ENCODE results near the gene NSMCE1. TPM values are rescaled to one million over a fixed set of nuclear protein-coding genes. Genes with fewer than 3 reads are reported as not detected.
"Not testable (repeated sequence)": the region's sequence is repeated elsewhere in the genome, so short reads cannot be mapped to it uniquely, and the experiment has no call there.

Gene NSMCE1
- total RNA-seq, 2 donors from 2014 or later: 44.4 to 44.7 TPM

GRCh38 chr16:27253526-27253930 is 15.0 kb downstream of the NSMCE1 start:
- intact Hi-C loops (cut with DNase I, micrococcal nuclease): no loop called here
- no peak for ATAC-seq

GRCh38 chr16:27252206-27252585 is 16.4 kb downstream of the NSMCE1 start:
- ATAC-seq (no peak), DNase-seq (no peak)
- intact Hi-C loops (cut with DNase I, micrococcal nuclease): no loop called here

More at GRCh38 chr16:27253526-27253930, 15.0 kb downstream of the NSMCE1 start:
- DNase-seq: no peak

GRCh38 chr16:27251541-27252205 is 16.9 kb downstream of the NSMCE1 start:
- intact Hi-C loops (cut with DNase I, micrococcal nuclease): no loop called here
- ATAC-seq (no peak), DNase-seq (no peak)

GRCh38 chr16:27248886-27249285 is 19.7 kb downstream of the NSMCE1 start:
- ATAC-seq; intact Hi-C loops (cut with DNase I, micrococcal nuclease); DNase-seq: not testable (repeated sequence)

- no peak for ATAC-seq
- no peak for DNase-seq
- intact Hi-C loops (cut with DNase I, micrococcal nuclease): no loop called here
Measured at GRCh38 chr16:27248036-27248435, 20.5 kb downstream of the NSMCE1 start.

GRCh38 chr16:27247076-27247475 is 21.5 kb downstream of the NSMCE1 start:
- intact Hi-C loops (cut with DNase I, micrococcal nuclease); ATAC-seq; DNase-seq: not testable (repeated sequence)

- no peak for DNase-seq
Measured at GRCh38 chr16:27246439-27246838, 22.1 kb downstream of the NSMCE1 start.

GRCh38 chr16:27245276-27246172 is 23.0 kb downstream of the NSMCE1 start:
- ATAC-seq (no peak), DNase-seq (peak; percentile 16 to 54)
- intact Hi-C loops (cut with DNase I, micrococcal nuclease): no loop called here

More at GRCh38 chr16:27246439-27246838, 22.1 kb downstream of the NSMCE1 start:
- no peak for ATAC-seq
- intact Hi-C loops (cut with DNase I, micrococcal nuclease): no loop called here

GRCh38 chr16:27244363-27244755 is 24.2 kb downstream of the NSMCE1 start:
- intact Hi-C loops (cut with DNase I, micrococcal nuclease): loop anchor here in 1 of 2 donors (5.0 kb wide), 1 partner anchor 88 kb away; no protein-coding TSS in a partner anchor
- no peak for DNase-seq
- ATAC-seq: no peak

GRCh38 chr16:27243725-27244362 is 24.7 kb downstream of the NSMCE1 start:
- ATAC-seq: no peak
- no peak for DNase-seq
- intact Hi-C loops (cut with DNase I, micrococcal nuclease): loop anchor here in 1 of 2 donors (5.0 kb wide), 1 partner anchor 88 kb away; no protein-coding TSS in a partner anchor

- DNase-seq (peak; percentile 48 to 52), ATAC-seq (peak; percentile 17)
- intact Hi-C loops (cut with DNase I, micrococcal nuclease): loop anchor here in 1 of 2 donors (5.0 kb wide), 1 partner anchor 89 kb away; no protein-coding TSS in a partner anchor
Measured at GRCh38 chr16:27242868-27243590, 25.5 kb downstream of the NSMCE1 start.

- ATAC-seq: peak; percentile 55
- DNase-seq: peak in 1 of 2 donors; percentile 44
- intact Hi-C loops (cut with DNase I, micrococcal nuclease): loop anchor here in 1 of 2 donors (5.0 kb wide), 1 partner anchor 90 kb away; no protein-coding TSS in a partner anchor
Measured at GRCh38 chr16:27242398-27242797, 26.2 kb downstream of the NSMCE1 start.

GRCh38 chr16:27241658-27242057 is 26.9 kb downstream of the NSMCE1 start:
- no peak for DNase-seq
- no peak for ATAC-seq
- intact Hi-C loops (cut with DNase I, micrococcal nuclease): loop anchor here in 1 of 2 donors (5.0 kb wide), 1 partner anchor 91 kb away; no protein-coding TSS in a partner anchor

- DNase-seq (no peak), ATAC-seq (peak; percentile 51)
- intact Hi-C loops (cut with DNase I, micrococcal nuclease): loop anchor here in 1 of 2 donors (5.0 kb wide), 1 partner anchor 91 kb away; no protein-coding TSS in a partner anchor
Measured at GRCh38 chr16:27240948-27241531, 27.5 kb downstream of the NSMCE1 start.

- no peak for DNase-seq
- no peak for ATAC-seq
- intact Hi-C loops (cut with DNase I, micrococcal nuclease): loop anchor here in 1 of 2 donors (5.0 kb wide), 2 partner anchors 92 to 127 kb away; no protein-coding TSS in a partner anchor
Measured at GRCh38 chr16:27239906-27240655, 28.5 kb downstream of the NSMCE1 start.

GRCh38 chr16:27239026-27239425 is 29.5 kb downstream of the NSMCE1 start:
- intact Hi-C loops (cut with DNase I, micrococcal nuclease): loop anchor here in 1 of 2 donors (5.0 kb wide), 1 partner anchor 128 kb away; no protein-coding TSS in a partner anchor
- ATAC-seq (no peak), DNase-seq (no peak)

- intact Hi-C loops (cut with DNase I, micrococcal nuclease): loop anchor here in 1 of 2 donors (5.0 kb wide), 1 partner anchor 129 kb away; no protein-coding TSS in a partner anchor
Measured at GRCh38 chr16:27238591-27238990, 30.0 kb downstream of the NSMCE1 start.

More at GRCh38 chr16:27238591-27238990, 30.0 kb downstream of the NSMCE1 start:
- DNase-seq: no peak
- no peak for ATAC-seq
